ENCODE data around the gene KIF7.

DNA sequence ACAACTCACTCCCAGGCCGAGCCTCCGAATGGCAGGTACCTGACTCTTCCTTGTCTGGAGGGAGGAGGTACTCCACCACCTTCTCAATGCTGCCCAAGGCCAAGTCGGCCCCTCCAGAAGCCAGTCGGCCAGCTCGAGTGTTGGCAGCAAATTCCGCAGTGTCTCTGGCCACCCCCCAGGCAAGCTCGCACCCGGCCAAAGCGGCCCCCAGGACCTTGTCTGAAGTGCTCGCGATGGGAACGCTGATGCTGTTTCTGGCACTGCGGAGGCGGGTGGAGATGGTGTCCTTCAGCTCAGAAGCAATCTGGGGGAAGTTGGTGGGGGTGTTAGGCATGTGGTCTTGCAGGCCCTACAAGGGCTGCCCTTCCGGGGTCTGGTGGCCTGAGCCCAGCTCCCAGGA, 14.7 kb upstream of the KIF7 start:
- TF ChIP-seq, protein P1, sequence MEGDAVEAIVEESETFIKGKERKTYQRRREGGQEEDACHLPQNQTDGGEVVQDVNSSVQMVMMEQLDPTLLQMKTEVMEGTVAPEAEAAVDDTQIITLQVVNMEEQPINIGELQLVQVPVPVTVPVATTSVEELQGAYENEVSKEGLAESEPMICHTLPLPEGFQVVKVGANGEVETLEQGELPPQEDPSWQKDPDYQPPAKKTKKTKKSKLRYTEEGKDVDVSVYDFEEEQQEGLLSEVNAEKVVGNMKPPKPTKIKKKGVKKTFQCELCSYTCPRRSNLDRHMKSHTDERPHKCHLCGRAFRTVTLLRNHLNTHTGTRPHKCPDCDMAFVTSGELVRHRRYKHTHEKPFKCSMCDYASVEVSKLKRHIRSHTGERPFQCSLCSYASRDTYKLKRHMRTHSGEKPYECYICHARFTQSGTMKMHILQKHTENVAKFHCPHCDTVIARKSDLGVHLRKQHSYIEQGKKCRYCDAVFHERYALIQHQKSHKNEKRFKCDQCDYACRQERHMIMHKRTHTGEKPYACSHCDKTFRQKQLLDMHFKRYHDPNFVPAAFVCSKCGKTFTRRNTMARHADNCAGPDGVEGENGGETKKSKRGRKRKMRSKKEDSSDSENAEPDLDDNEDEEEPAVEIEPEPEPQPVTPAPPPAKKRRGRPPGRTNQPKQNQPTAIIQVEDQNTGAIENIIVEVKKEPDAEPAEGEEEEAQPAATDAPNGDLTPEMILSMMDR (IDR thresholded peaks at IDR 0.05): no peak
- no peak for TF ChIP-seq POLR2AphosphoS5 (IDR thresholded peaks at IDR 0.05)
